NT2/D1 (cell line): ENCODE data around the gene TSHR.

ENCODE experiments used
- SUZ12 ChIP-seq: IDR thresholded peaks from 2 replicates; pipeline ENCODE4 v1.6.1; 2011; ENCODE audit not compliant: insufficient read length, insufficient read depth; ENCODE audit errors: extremely low read depth
- YY1 ChIP-seq: IDR thresholded peaks from 2 replicates; pipeline ENCODE4 v1.6.1; 2011; ENCODE audit not compliant: insufficient read length, insufficient read depth
- ZNF274 ChIP-seq: IDR thresholded peaks from 2 replicates; pipeline ENCODE4 v1.6.1; 2011; ENCODE audit warnings: mild to moderate bottlenecking, low read depth, low read length

DNA sequence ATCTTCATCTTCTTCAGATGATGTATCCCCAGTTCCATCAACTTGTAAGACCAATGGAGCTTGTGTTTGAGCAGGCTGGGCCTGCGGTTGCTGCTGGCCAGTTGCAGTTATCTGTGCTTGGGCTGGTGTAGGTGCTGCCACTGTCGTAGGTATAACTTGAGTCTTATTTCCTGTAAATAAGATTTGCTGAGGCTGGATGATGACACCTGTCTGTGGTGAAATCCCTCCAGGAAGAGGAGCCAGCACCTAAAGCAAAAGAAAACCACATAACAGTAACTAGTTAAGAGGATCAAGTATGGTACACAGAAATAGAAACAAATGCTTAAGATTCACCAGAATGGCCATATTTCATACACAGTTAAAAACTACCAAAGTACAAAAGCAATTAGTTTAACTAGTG is 237.2 kb downstream of the TSHR start:
- TF ChIP-seq YY1 (no peak), SUZ12 (no peak), ZNF274 (no peak)
